Activated naive CD8-positive, alpha-beta T cell treated with anti-CD3 and anti-CD28 coated beads, Interleukin-2, amount 50 U/mL, for 24 hours (primary cell): Measurements from ENCODE around the gene SSUH2.
"Not testable (repeated sequence)": the region's sequence is repeated elsewhere in the genome, so short reads cannot be mapped to it uniquely, and the experiment has no call there.

ENCODE experiments used
- ATAC-seq: fragments of 150-1000 bp; cut with Tn5 transposase; one replicate; pipeline ENCODE4 v1.10.0; 2021
- DNase-seq: peaks from one replicate; pipeline ENCODE4 v3.0.0; 2021
- H3K27ac Mint-ChIP-seq: one replicate; pipeline ENCODE4 v1.8.0; 2021; ENCODE audit warnings: mild to moderate bottlenecking, mixed read lengths
- H3K27me3 Mint-ChIP-seq: one replicate; pipeline ENCODE4 v1.8.0; 2021; ENCODE audit warnings: mixed read lengths
- H3K36me3 Mint-ChIP-seq: one replicate; pipeline ENCODE4 v1.8.0; 2021; ENCODE audit warnings: low read depth, mixed read lengths
- H3K4me1 Mint-ChIP-seq: one replicate; pipeline ENCODE4 v1.8.0; 2021; ENCODE audit warnings: mixed read lengths
- H3K4me3 Mint-ChIP-seq: one replicate; pipeline ENCODE4 v1.8.0; 2021; ENCODE audit warnings: mild to moderate bottlenecking, moderate library complexity, mixed read lengths
- H3K9me3 Mint-ChIP-seq: one replicate; pipeline ENCODE4 v1.8.0; 2021; ENCODE audit warnings: mixed read lengths

Gene SSUH2

DNA sequence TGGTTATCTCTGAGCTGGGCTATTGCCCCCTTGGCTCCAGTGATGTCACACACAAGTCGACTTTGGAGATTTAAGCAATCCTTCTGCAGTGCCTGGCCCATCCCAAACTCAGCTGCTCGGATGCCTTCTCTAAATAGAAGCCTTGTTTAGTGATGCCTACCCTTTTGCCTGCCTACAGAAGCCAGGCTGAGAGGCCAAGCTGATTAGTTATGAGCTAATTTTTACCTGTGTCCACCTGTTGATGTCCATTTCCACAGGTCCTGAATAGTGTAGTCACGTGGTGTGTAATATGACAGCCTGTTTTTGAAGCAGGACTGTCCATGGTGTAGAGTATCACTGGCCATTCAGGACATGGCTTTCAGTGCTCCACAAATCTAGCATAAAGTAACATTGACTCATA, 45.5 kb downstream of the SSUH2 start:
- Mint-ChIP-seq H3K27me3 (no peaks in the 10 kb centered on the region), H3K4me3 (no peak overlapping the region), H3K36me3 (no peaks in the 10 kb centered on the region), H3K4me1 (no peaks in the 10 kb centered on the region), H3K9me3 (peaks cover 4% of the 10 kb centered on the region), H3K27ac (no peak overlapping the region)
- ATAC-seq (no peak), DNase-seq (no peak)

DNA sequence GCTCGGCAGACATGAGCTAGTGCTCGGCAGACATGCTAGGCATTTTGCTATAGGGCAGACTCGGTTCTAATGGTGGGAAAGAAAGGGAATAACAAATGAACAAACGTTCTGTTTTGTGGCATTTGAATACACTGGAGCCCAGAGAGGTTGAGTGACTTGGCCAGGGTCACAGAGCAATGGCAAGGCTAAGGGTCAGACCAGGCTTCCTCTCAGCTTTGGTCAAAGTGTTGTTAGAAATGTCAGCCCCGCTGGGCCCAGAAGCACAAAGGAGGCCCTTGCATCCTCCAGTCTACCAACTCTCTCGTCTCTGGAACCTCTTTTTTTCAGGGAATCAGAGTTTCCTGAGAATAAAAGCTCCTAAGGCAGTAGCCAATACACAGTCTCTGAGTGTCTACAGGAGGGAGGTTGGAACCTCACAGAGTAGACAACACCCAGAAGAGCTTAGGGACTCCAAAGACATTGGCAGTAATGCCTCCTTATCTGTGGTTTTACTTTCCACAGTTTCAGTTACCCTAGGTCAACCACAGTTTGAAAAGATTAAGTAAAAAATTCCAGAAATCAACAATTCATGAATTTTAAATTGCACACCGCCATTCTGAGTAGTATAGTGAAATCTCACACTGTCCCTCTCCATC, 47.3 kb downstream of the SSUH2 start:
- Mint-ChIP-seq H3K27me3 (no peaks in the 10 kb centered on the region), H3K4me3 (no peak overlapping the region), H3K9me3 (no peaks in the 10 kb centered on the region), H3K27ac (no peak overlapping the region), H3K4me1 (no peaks in the 10 kb centered on the region), H3K36me3 (no peaks in the 10 kb centered on the region)
- ATAC-seq: no peak
- DNase-seq: no peak

DNA sequence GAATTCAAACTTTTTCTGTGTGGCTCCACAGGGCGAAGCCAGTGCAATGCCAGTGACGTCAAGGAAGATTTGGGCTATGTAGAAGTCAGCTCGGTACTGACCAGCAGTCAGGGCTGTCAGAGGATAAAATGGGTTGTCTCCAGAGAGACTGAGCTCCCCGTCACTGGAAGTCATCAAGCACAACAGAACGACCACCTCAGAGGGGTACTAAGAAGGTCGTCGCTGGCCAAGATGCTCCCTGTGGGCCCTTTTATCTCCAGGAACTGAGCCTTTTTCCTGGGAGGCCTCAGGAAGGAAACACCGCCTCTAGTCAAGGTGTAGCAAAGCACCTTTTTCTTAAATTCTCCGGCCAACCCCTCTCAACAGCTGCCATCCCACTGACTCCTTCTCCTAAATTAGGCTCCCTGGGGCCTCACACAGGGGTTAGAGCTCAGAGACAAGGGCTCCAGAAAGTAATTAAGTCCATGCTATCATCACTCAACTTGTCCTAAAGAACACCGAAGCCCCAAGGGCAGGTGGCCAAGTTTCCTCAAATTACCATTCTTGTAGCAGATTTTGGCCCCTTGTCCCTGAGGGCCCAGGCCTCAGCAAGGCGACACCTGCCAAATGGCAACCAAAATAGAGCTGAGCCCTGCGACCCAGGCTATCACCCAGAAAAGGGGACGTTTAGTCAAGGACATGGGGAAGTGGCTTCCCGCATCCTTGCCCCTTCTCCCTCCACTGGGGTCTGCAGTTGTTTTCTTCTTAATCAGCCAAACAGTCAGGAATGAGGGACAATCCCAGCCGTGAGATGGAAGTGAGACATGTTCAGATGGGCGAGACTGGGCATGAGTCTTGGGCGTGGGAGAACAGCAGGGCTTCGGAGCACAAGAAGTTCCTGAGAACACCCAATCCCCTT, 48.0 kb downstream of the SSUH2 start:
- Mint-ChIP-seq H3K27me3 (no peaks in the 10 kb centered on the region), H3K27ac (no peak overlapping the region), H3K4me1 (no peaks in the 10 kb centered on the region), H3K36me3 (no peaks in the 10 kb centered on the region), H3K4me3 (no peak overlapping the region), H3K9me3 (no peaks in the 10 kb centered on the region)
- ATAC-seq: no peak
- DNase-seq: no peak

DNA sequence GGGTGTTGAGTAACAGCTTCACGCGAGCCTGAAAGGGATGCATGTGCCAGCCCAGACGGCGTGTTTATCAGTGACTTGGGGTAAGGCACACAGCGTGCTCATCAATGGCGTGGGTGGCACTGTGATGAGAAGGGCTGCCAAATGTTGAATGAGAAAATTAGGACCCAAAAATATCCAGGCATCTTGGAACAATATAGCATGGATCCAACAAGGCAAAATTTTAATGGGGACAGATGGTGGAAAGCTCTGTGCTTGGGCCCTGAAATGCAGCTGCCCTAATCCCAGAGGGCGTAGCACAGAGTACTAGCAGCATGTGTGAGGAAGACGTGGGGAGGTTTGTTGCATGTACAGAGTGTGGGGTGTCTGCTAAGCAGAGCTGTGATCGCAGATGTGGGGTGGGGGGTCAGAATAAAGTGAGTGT, 48.9 kb downstream of the SSUH2 start:
- ATAC-seq (no peak), DNase-seq (no peak)
- Mint-ChIP-seq H3K4me1 (no peaks in the 10 kb centered on the region), H3K27ac (no peak overlapping the region), H3K4me3 (no peak overlapping the region), H3K27me3 (no peaks in the 10 kb centered on the region), H3K36me3 (no peaks in the 10 kb centered on the region), H3K9me3 (no peaks in the 10 kb centered on the region)

DNA sequence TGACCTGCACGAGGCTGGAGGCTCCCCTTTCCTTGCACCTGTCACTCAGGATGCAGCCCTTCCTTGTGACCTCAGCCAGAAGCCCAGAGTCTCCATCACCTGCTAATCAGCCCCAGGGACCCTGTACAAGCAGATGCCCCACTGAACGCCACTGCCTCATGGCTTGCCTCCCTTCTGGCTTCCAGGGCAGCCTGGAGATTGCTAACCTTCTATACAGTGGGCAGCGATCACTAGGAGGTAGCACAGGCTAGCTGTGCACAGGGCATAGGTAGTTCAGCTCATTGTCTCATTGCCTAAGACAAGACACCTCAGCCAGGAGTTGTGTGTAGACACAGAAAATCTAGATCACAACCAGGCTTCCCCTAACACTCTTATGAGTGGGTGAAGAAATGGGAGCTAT, 49.3 kb downstream of the SSUH2 start:
- H3K4me3 Mint-ChIP-seq: no peak overlapping the region
- ATAC-seq (no peak), DNase-seq (no peak)
- no peaks in the 10 kb centered on the region for H3K4me1 Mint-ChIP-seq
- H3K36me3 Mint-ChIP-seq: no peaks in the 10 kb centered on the region
- no peaks in the 10 kb centered on the region for H3K9me3 Mint-ChIP-seq
- H3K27ac Mint-ChIP-seq: no peak overlapping the region
- H3K27me3 Mint-ChIP-seq: no peaks in the 10 kb centered on the region

DNA sequence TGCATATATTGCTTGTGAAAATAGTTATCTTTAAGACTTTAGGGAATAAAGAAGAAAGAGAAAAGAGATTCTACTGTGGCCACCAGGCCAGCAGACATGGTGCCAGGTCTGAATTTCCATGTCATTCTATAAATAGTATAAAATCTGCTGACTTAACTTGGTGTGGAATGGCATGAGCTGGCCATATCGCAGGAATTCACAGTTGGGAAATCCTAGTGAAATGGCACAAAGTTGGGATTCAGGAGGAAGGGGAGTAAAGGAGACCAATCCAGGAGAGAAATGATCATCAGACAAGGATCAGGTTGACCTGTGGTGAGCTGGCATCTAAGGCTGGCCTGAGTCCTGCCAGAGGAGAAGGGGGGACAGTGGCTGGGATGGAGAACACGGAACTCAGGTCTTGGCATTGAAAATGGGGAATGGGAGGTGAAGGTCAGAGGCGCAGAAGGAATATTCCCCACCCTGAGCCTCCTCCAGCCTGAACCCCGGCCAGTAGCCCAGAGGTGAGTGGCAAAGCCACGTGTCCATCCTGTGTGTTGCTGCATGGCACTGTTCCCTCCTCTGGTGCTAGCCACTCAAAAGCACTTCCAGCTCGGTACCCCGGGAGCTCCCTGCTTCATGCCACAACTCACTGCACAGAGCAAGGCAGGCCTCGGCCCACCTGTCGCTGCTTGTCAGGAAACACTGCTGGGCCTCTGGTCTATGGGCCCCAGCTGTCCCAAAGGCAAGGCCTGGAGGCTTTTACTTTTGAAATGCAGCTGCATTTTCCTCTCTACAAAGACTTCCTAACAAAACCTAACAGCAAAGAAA, 51.4 kb downstream of the SSUH2 start:
- ATAC-seq: no peak
- Mint-ChIP-seq H3K4me1 (no peaks in the 10 kb centered on the region), H3K27ac (no peak overlapping the region), H3K36me3 (no peaks in the 10 kb centered on the region), H3K27me3 (no peaks in the 10 kb centered on the region), H3K9me3 (no peaks in the 10 kb centered on the region), H3K4me3 (no peak overlapping the region)
- DNase-seq: no peak

DNA sequence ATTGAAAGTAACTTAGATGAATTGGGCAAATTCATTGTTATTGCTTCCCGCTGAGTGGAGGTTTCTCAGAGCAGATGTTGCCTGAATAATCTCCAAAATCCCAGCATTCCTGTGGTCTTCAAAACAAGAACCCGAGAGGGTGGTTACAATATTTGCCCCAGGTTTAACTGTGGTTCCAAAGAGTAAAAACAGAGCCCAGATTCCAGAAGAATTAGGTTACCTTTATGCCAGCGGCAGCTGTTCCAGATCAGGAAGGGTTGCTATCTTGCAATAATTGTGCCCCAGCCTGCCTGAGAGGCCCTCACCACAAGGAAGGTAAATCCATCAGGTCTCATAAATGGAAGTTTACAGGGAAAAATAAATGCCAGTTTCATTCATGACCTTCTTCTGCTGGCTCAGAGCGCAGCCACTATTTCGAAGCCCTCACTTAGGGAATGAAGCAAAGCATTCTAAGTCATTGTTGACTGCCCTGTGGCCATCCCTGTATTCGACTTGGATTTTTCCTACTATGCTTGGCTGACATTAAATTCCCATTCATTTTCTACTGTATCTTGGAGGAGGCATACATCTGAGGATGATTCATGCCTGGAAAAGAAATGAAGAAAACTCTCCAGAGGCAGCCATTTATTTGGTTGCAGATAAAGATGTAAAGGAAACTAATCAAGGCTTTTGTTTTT, 54.6 kb downstream of the SSUH2 start:
- no peaks in the 10 kb centered on the region for H3K9me3 Mint-ChIP-seq
- no peaks in the 10 kb centered on the region for H3K27me3 Mint-ChIP-seq
- DNase-seq (no peak), ATAC-seq (no peak)
- H3K27ac Mint-ChIP-seq: no peak overlapping the region
- H3K36me3 Mint-ChIP-seq: no peaks in the 10 kb centered on the region
- H3K4me3 Mint-ChIP-seq: no peak overlapping the region
- no peaks in the 10 kb centered on the region for H3K4me1 Mint-ChIP-seq

DNA sequence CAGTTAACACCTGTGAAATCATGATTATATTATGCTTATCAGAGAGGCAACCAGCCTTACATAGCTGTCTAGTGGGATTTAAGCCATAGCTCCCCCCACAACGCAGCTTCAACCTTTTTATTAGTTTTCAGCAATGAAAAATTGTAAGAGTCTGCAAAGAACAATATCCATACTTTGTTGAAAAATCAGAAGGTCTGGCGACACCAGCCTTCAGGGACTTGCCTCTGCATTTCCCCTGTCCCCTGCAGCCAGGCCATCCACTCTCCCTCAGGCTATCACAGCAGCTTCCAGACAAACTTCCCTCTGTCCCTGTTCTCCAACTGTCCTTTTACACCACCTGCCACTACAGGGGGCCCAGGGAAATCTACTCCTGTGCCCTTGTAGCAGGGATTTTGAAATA, 59.9 kb downstream of the SSUH2 start:
- ATAC-seq: no peak
- Mint-ChIP-seq H3K36me3 (no peaks in the 10 kb centered on the region), H3K27ac (no peak overlapping the region), H3K4me1 (no peaks in the 10 kb centered on the region), H3K4me3 (no peak overlapping the region), H3K27me3 (no peaks in the 10 kb centered on the region), H3K9me3 (no peaks in the 10 kb centered on the region)
- DNase-seq: no peak

DNA sequence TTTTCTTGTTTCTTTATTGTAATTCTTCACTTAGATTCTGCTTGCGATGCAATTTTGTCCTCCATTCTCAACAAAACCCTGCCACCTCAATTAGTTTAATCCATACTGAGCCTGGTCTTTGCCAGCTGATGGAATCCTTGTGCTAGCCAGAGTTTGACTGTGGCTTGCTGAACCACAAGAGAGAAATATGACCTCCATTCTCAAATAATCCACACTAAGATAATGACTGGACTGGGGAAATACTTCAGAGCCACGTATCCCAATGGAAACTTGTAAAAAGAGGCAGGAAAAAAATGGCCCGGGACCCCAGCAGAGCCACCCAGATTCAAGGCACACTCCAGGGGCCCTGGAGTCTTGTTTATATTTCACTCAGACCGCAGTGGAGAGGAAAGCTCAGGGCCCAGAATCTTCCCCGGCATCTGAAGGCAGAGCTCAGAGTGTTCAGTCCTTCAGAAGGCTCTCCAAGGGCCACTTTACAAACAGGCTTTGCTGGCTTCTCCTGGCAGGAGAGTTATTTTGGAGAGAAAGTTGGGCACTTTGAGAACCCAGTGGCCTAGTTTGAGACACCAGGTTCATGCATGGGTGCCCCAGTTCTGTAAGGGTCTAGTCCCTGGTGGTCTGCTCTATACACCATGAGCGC, 62.7 kb downstream of the SSUH2 start:
- Mint-ChIP-seq H3K36me3 (no peaks in the 10 kb centered on the region), H3K27me3 (no peaks in the 10 kb centered on the region), H3K27ac (no peak overlapping the region), H3K4me1 (no peaks in the 10 kb centered on the region), H3K4me3 (no peak overlapping the region), H3K9me3 (no peaks in the 10 kb centered on the region)
- ATAC-seq (no peak), DNase-seq (no peak)

DNA sequence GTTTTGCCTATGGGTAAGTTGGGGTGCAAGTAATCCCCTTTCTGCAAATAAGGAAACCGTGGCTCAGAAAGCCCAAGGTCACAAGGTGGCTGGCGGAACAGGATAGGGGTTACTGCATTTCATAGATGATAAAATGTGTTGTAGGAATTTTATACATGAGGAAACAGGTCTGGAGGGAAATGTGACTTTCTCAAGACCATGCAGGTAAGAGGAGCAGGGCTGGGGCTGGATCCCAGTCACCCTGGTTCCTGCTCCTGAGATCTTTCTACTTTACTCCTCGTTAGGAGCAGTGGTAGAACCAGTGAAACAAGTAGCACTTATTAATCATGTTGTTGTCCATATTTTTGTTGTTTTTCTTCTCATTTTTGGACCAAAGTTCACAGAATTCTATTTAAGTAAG, 63.2 kb downstream of the SSUH2 start:
- DNase-seq (no peak), ATAC-seq (no peak)
- H3K4me3 Mint-ChIP-seq: no peak overlapping the region
- no peaks in the 10 kb centered on the region for H3K36me3 Mint-ChIP-seq
- no peaks in the 10 kb centered on the region for H3K4me1 Mint-ChIP-seq
- H3K9me3 Mint-ChIP-seq: no peaks in the 10 kb centered on the region
- H3K27ac Mint-ChIP-seq: no peak overlapping the region
- H3K27me3 Mint-ChIP-seq: no peaks in the 10 kb centered on the region

DNA sequence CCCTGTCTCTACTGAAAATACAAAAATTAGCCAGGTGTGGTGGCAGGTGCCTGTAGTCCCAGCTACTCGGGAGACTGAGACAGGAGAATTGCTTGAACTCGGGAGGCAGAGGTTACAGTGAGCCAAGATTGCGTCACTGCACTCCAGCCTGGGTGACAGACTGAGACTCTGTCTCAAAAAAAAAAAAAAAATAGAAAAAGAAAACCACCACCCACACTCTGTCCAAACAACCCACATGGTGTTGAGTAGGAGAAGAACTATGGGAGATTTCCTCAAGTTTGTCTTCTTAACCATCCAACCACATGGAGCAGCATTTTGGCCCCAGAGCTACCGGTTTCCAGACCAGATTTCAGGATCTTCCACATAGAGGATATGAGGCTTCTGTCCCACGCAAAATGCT, 64.2 kb downstream of the SSUH2 start:
- not testable (repeated sequence) for H3K27ac Mint-ChIP-seq, H3K4me3 Mint-ChIP-seq, ATAC-seq, H3K36me3 Mint-ChIP-seq, H3K4me1 Mint-ChIP-seq, H3K27me3 Mint-ChIP-seq, H3K9me3 Mint-ChIP-seq, DNase-seq

DNA sequence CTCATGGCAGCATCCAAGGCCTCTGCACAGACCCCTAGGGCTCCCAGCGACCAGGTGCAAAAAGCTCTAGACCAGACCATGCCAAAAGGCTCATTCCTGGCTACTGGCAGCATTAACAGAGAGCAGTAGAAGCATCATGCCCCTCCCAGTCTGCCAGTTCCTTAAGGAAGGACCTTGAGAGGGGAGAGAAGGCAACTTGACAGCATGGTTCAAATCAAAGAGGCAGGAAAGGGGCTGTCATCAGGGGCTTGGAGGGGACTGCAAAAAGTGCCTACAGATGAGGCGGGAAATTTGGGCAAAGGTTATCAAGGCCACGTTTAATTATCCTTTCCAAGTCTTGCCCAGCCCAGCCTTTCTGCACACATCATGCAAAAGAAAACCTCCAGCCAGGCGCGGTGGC, 64.7 kb downstream of the SSUH2 start:
- no peak overlapping the region for H3K27ac Mint-ChIP-seq
- no peaks in the 10 kb centered on the region for H3K27me3 Mint-ChIP-seq
- no peaks in the 10 kb centered on the region for H3K36me3 Mint-ChIP-seq
- no peak overlapping the region for H3K4me3 Mint-ChIP-seq
- ATAC-seq (no peak), DNase-seq (no peak)
- no peaks in the 10 kb centered on the region for H3K9me3 Mint-ChIP-seq
- H3K4me1 Mint-ChIP-seq: no peaks in the 10 kb centered on the region

DNA sequence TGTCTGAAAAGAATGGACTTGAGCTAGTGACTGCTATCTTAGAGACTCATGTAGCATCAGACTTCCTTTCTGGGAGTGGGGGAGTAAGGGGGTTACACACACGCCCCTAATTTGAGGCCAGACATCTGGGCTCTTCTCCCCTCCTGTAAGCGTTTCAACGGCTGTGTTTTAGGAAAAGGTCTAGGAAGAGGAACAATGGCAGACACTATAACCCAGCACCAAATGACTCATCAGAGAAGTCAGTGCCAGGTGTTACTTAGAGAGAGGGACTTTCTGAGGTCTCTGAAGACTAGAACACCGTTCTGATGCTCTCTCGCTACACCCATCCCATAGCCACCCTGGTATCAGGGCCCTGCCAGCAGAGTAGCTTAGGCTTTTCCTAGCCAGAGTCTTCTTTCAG, 65.5 kb downstream of the SSUH2 start:
- ATAC-seq (no peak), DNase-seq (no peak)
- no peaks in the 10 kb centered on the region for H3K4me1 Mint-ChIP-seq
- no peak overlapping the region for H3K4me3 Mint-ChIP-seq
- no peaks in the 10 kb centered on the region for H3K36me3 Mint-ChIP-seq
- H3K27me3 Mint-ChIP-seq: no peaks in the 10 kb centered on the region
- H3K27ac Mint-ChIP-seq: no peak overlapping the region
- H3K9me3 Mint-ChIP-seq: no peaks in the 10 kb centered on the region

DNA sequence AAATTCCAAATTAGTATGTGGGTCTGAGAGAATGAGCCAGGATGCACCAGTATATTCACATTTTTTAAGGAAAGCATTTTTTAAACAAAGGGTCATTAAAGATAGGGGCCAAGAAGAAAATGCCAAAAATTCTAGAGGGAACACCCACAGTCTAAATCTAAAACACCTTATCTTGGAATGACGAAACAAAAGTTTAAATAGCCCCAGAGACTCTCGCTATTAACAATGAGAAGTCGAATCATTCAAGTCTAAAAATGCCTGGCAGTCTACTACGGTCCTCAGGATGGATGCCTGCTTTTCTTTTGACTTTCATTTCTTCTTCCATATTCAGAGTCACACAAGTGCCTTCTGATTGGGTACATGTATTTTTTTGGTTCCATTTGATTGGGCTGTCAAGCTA, 66.3 kb downstream of the SSUH2 start:
- Mint-ChIP-seq H3K4me3 (no peak overlapping the region), H3K9me3 (no peaks in the 10 kb centered on the region), H3K27me3 (no peaks in the 10 kb centered on the region), H3K4me1 (no peaks in the 10 kb centered on the region), H3K27ac (no peak overlapping the region), H3K36me3 (no peaks in the 10 kb centered on the region)
- DNase-seq: no peak
- ATAC-seq: no peak
